Adrenal gland (tissue), 12 donors: ENCODE results near the gene CNP. TPM values are rescaled to one million over a fixed set of nuclear protein-coding genes. Genes with fewer than 3 reads are reported as not detected.

Experiments used
- DNase-seq, 7 donors: peaks; one replicate each; pipeline ENCODE4 v3.0.0-alpha.2; 2019 to 2020
- H3K27ac ChIP-seq, 5 donors: fragments of 200-600 bp; sonication (generic) in 4 of 5; 1 replicate in 3 of 5; 2 replicates in 2 of 5; pipeline versions ENCODE4 v1.5.1 to v1.8.0; 2016 to 2020; ENCODE audit warnings: mild to moderate bottlenecking in 1 of 5
- H3K27me3 ChIP-seq: fragments of 200-600 bp; 2 replicates; pipeline ENCODE4 v1.8.0; 2021
- H3K36me3 ChIP-seq, 2 donors: fragments of 200-600 bp; replicated peaks in 1 of 2; 1 replicate in 1 of 2; 2 replicates in 1 of 2; pipeline versions ENCODE4 v1.5.1 to v1.8.0; 2018 to 2022
- H3K4me1 ChIP-seq, 2 donors: fragments of 200-600 bp; replicated peaks in 1 of 2; 1 replicate in 1 of 2; 2 replicates in 1 of 2; pipeline versions ENCODE4 v1.5.1 to v1.8.0; 2018 to 2021
- H3K4me3 ChIP-seq, 4 donors: fragments of 200-600 bp; sonication (generic) in 3 of 4; one replicate each; pipeline ENCODE4 v1.5.1; 2016 to 2018
- H3K9me3 ChIP-seq, 3 donors: fragments of 200-600 bp; sonication (generic) in 1 of 3; replicated peaks in 1 of 3; 1 replicate in 2 of 3; 2 replicates in 1 of 3; pipeline versions ENCODE4 v1.5.1 to v1.8.0; 2016 to 2021
- POLR2A ChIP-seq, 2 donors: fragments of 450-650 bp; IDR thresholded peaks; one replicate each; pipeline ENCODE4 v1.6.1; 2017; ENCODE audit warnings: antibody characterized with exemption in 2 of 2, mild to moderate bottlenecking in 2 of 2, moderate library complexity in 1 of 2
- WGBS, 4 donors: extraction: QIAGEN DNeasy Blood & Tissue Kit in 2 of 4; methylation state at CpG; one replicate each; pipeline versions ENCODE4 v1.1.5 to v1.1.7; 2013 to 2017; 5-methylcytosine and 5-hydroxymethylcytosine counted together
- intact Hi-C, 2 donors: fragments of 100-400 bp; cut with DNase I; formaldehyde crosslinking; loops; one replicate each; pipeline versions ENCODE4 v1.14.1 to v1.15.0; 2022 to 2023
- polyA plus RNA-seq, 3 donors: library from polyadenylated mRNA; stranded (reverse); fragments of 200-250 nt in 2 of 3; fragments of 350-450 nt in 1 of 3; fragmentation: Illumina TruSeq in 1 of 3; extraction: RNeasy Lipid Tissue Mini Kit (QIAGEN cat#74804) in 1 of 3; gene quantifications; one replicate each; pipeline ENCODE4 v1.2.3, GENCODE V29; 2013 to 2014
- total RNA-seq, 9 donors: library from RNA; depleted of rRNA in 4 of 9; stranded (reverse); fragments of >200 nt in 4 of 9; fragments of 120-200 nt in 1 of 9; fragmentation: NEBNext Ultra II Directional in 1 of 9; extraction: Animal tissue kit (Norgen Biotek cat#: 25700) in 1 of 9; gene quantifications; one replicate each; pipeline versions ENCODE4 v1.1.0 to v1.2.4, GENCODE V29; 2013 to 2023
- TF ChIP-seq, protein P1 (sequence below), 6 experiments: fragments of 450-650 bp in 4 of 6; fragments of 200-600 bp in 2 of 6; sonication (generic) in 1 of 6; IDR thresholded peaks; 1 replicate in 5 of 6; 2 replicates in 1 of 6; pipeline versions ENCODE4 v1.5.1 to v1.8.0; 2016 to 2021; ENCODE audit warnings: antibody characterized with exemption in 6 of 6, mild to moderate bottlenecking in 2 of 6, moderate library complexity in 1 of 6
- donor health status: healthy with polysubstance abuse.
- donor health status: Bipolar disorder and iron deficiency.
- donor health status: DM: yes; HTN: yes; CAD: no.
- donor health status: DM: no; HTN: no; CAD: no.
- donor health status: DM: no; HTN: no; CAD: no.
- donor health status: DM: yes; HTN: yes; CAD: no.

Gene CNP
- total and polyA plus RNA-seq, 12 donors: 27.9 to 78.5 (median 66.9) TPM

- H3K36me3 ChIP-seq: peaks cover 0 to 21% of the 10 kb centered on the region in 2 donors
- peak; percentile 69 to 87 (median 78) for DNase-seq
- peak overlapping the region in 3 of 4 donors; percentile 26 to 88 (median 88) for H3K4me3 ChIP-seq
- H3K4me1 ChIP-seq: peaks cover 13 to 36% of the 10 kb centered on the region in 2 donors
- H3K27me3 ChIP-seq: no peaks in the 10 kb centered on the region
- intact Hi-C loops: no loop called here
- H3K9me3 ChIP-seq: no peaks in the 10 kb centered on the region
- no peak for TF ChIP-seq POLR2A (IDR thresholded peaks at IDR 0.05)
- TF ChIP-seq, protein P1, sequence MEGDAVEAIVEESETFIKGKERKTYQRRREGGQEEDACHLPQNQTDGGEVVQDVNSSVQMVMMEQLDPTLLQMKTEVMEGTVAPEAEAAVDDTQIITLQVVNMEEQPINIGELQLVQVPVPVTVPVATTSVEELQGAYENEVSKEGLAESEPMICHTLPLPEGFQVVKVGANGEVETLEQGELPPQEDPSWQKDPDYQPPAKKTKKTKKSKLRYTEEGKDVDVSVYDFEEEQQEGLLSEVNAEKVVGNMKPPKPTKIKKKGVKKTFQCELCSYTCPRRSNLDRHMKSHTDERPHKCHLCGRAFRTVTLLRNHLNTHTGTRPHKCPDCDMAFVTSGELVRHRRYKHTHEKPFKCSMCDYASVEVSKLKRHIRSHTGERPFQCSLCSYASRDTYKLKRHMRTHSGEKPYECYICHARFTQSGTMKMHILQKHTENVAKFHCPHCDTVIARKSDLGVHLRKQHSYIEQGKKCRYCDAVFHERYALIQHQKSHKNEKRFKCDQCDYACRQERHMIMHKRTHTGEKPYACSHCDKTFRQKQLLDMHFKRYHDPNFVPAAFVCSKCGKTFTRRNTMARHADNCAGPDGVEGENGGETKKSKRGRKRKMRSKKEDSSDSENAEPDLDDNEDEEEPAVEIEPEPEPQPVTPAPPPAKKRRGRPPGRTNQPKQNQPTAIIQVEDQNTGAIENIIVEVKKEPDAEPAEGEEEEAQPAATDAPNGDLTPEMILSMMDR (IDR thresholded peaks at IDR 0.05): no peak
- peak overlapping the region; percentile 79 to 93 (median 84) for H3K27ac ChIP-seq
- 2 to 5% (median 4%) methylated on average over 17 to 18 of the region's 18 CpGs for WGBS, 4 donors
These were observed 717 bp upstream of the CNP start for GRCh38 chr17:41965694-41966462.

DNA sequence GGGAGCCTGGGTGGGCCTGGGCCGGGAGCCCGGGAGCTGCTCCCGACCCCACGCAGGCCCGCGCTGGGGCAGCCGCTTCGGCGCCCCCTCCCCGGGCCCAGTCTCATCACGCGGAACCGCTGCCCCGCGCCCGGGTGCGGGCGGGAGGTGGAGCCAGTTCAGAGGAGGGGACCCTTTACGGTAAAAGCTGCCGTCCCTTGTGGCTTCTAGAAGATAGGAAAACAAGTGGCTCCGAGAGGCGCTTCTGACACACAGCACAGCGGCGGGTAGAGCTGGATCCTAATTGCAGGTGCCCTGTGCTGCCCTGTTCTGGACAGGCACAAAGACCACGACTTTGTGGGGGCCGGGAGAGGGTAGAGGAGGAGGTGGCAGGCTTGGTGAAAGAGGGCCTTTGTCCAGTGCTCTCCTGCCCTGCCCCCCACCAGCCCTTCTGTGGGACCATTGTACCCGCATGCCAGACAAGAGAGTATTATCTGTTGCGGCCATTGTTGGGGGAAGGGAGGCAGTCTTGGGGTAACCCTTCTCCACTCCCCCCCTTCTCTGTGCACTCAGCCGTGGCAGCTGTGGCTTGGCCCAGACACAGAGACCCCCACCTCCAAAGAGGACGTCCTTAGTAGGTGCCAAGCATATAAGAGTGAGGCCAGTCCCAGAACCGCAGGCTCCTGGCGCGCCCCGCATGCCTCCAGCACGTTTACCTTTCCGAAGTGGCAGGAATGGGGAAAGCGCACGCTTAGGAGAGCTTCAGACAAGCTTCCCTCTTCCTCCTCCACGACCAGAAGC is 736 bp downstream of the CNP start:
- H3K4me1 ChIP-seq: peaks cover 13 to 39% of the 10 kb centered on the region in 2 donors
- TF ChIP-seq, protein P1 (IDR thresholded peaks at IDR 0.05): no peak
- TF ChIP-seq POLR2A (IDR thresholded peaks at IDR 0.05): no peak
- H3K36me3 ChIP-seq: peaks cover 0 to 36% of the 10 kb centered on the region in 2 donors
- peak in 6 of 7 donors; percentile 31 to 70 (median 46) for DNase-seq
- peak overlapping the region; percentile 71 to 88 (median 87) for H3K4me3 ChIP-seq
- peak overlapping the region; percentile 71 to 93 (median 84) for H3K27ac ChIP-seq
- no peaks in the 10 kb centered on the region for H3K27me3 ChIP-seq
- H3K9me3 ChIP-seq: no peaks in the 10 kb centered on the region
- WGBS, 4 donors: 8 to 18% (median 14%) methylated on average over 4 to 39 of the region's 39 CpGs
- intact Hi-C loops: no loop called here

GRCh38 chr17:41967921-41968578 is 1.5 kb downstream of the CNP start:
- WGBS, 4 donors: 88 to 91% (median 89%) methylated on average over 17 to 37 of the region's 37 CpGs
- H3K4me3 ChIP-seq: peak overlapping the region in 1 of 4 donors; percentile 88
- H3K27me3 ChIP-seq: no peaks in the 10 kb centered on the region
- TF ChIP-seq, protein P1 (IDR thresholded peaks at IDR 0.05): no peak
- no peak for TF ChIP-seq POLR2A (IDR thresholded peaks at IDR 0.05)
- H3K27ac ChIP-seq: peak overlapping the region in 2 of 5 donors; percentile 91 to 93
- intact Hi-C loops: no loop called here
- DNase-seq: peak in 1 of 7 donors; percentile 63
- H3K36me3 ChIP-seq: peaks cover 0 to 43% of the 10 kb centered on the region in 2 donors
- H3K9me3 ChIP-seq: no peaks in the 10 kb centered on the region
- peaks cover 15 to 46% of the 10 kb centered on the region in 2 donors for H3K4me1 ChIP-seq

GRCh38 chr17:41968676-41969075 is 2.1 kb downstream of the CNP start:
- no peaks in the 10 kb centered on the region for H3K27me3 ChIP-seq
- no peaks in the 10 kb centered on the region for H3K9me3 ChIP-seq
- no peak overlapping the region for H3K27ac ChIP-seq
- DNase-seq: no peak
- H3K4me1 ChIP-seq: peaks cover 21 to 53% of the 10 kb centered on the region in 2 donors
- 80 to 96% (median 93%) methylated on average over 8 to 10 of the region's 10 CpGs for WGBS, 4 donors
- no peak overlapping the region for H3K4me3 ChIP-seq
- TF ChIP-seq, protein P1 (IDR thresholded peaks at IDR 0.05): no peak
- TF ChIP-seq POLR2A (IDR thresholded peaks at IDR 0.05): no peak
- intact Hi-C loops: no loop called here
- peaks cover 0 to 49% of the 10 kb centered on the region in 2 donors for H3K36me3 ChIP-seq
